T-helper 17 cell (primary cell): ENCODE measurements around the gene TBC1D8. TPM values are rescaled to one million over a fixed set of nuclear protein-coding genes. Genes with fewer than 3 reads are reported as not detected.

Experiments
- ATAC-seq: fragments of 150-1000 bp; cut with Tn5 transposase; 2 replicates; pipeline ENCODE4 v1.10.0; 2021; ENCODE audit warnings: mild to moderate bottlenecking, moderate library complexity
- DNase-seq, 3 donors: peaks; one replicate each; pipeline versions ENCODE4 v3.0.0 to v3.0.0-alpha.2; 2020 to 2021
- H3K9me3 ChIP-seq: one replicate; pipeline ENCODE4 v1.7.0; 2013; ENCODE audit warnings: low read length, mild to moderate bottlenecking; ENCODE audit not compliant: control insufficient read depth, poor library complexity, severe bottlenecking
- H3K27ac Mint-ChIP-seq: one replicate; pipeline ENCODE4 v1.8.0; 2022; ENCODE audit warnings: mild to moderate bottlenecking, moderate library complexity, mixed read lengths
- H3K27me3 Mint-ChIP-seq: one replicate; pipeline ENCODE4 v1.8.0; 2022; ENCODE audit warnings: mixed read lengths
- H3K36me3 Mint-ChIP-seq: one replicate; pipeline ENCODE4 v1.8.0; 2022; ENCODE audit warnings: low read depth, mixed read lengths
- H3K4me1 Mint-ChIP-seq: one replicate; pipeline ENCODE4 v1.8.0; 2022; ENCODE audit warnings: mild to moderate bottlenecking, mixed read lengths
- H3K4me3 Mint-ChIP-seq: one replicate; pipeline ENCODE4 v1.8.0; 2022; ENCODE audit warnings: mild to moderate bottlenecking, moderate library complexity, mixed read lengths
- total RNA-seq, 4 donors: library from RNA in 2 of 4; stranded (reverse) in 2 of 4; gene quantifications; one replicate each; pipeline ENCODE4 v1.2.3 and lab custom pipeline; 2022 to 2026

Gene TBC1D8
- total RNA-seq, 2 donors from 2014 or later, result 0.39 to 1.9 TPM

- DNase-seq (no peak), ATAC-seq (no peak)
- Mint-ChIP-seq H3K36me3 (peaks cover 2% of the 10 kb centered on the region), H3K27ac (no peak overlapping the region), H3K4me3 (no peak overlapping the region), H3K4me1 (peaks cover 5% of the 10 kb centered on the region), H3K27me3 (peaks cover 4% of the 10 kb centered on the region)
- H3K9me3 ChIP-seq, result no peaks in the 10 kb centered on the region
Observed at GRCh38 chr2:100980046-100980445, 171.1 kb downstream of the TBC1D8 start.

GRCh38 chr2:100978582-100979191, 172.5 kb downstream of the TBC1D8 start:
- Mint-ChIP-seq H3K27me3 (no peaks in the 10 kb centered on the region), H3K4me1 (peaks cover 2% of the 10 kb centered on the region), H3K36me3 (no peaks in the 10 kb centered on the region), H3K4me3 (no peak overlapping the region), H3K27ac (no peak overlapping the region)
- DNase-seq (no peak), ATAC-seq (peak; percentile 21)
- H3K9me3 ChIP-seq, result no peaks in the 10 kb centered on the region

- Mint-ChIP-seq H3K4me1 (peaks cover 2% of the 10 kb centered on the region), H3K27ac (no peak overlapping the region), H3K36me3 (no peaks in the 10 kb centered on the region), H3K27me3 (no peaks in the 10 kb centered on the region), H3K4me3 (no peak overlapping the region)
- DNase-seq, result no peak
- no peak for ATAC-seq
- no peaks in the 10 kb centered on the region for H3K9me3 ChIP-seq
Observed at GRCh38 chr2:100977511-100977910, 173.7 kb downstream of the TBC1D8 start.

GRCh38 chr2:100976645-100977391, 174.4 kb downstream of the TBC1D8 start:
- H3K9me3 ChIP-seq, result no peaks in the 10 kb centered on the region
- Mint-ChIP-seq H3K4me3 (no peak overlapping the region), H3K27ac (no peak overlapping the region), H3K36me3 (no peaks in the 10 kb centered on the region), H3K4me1 (peaks cover 2% of the 10 kb centered on the region), H3K27me3 (no peaks in the 10 kb centered on the region)
- DNase-seq, result no peak
- peak; percentile 39 for ATAC-seq

- Mint-ChIP-seq H3K36me3 (peaks cover 3% of the 10 kb centered on the region), H3K27ac (no peak overlapping the region), H3K4me3 (no peak overlapping the region), H3K4me1 (peaks cover 2% of the 10 kb centered on the region), H3K27me3 (no peaks in the 10 kb centered on the region)
- ATAC-seq (no peak), DNase-seq (no peak)
- no peaks in the 10 kb centered on the region for H3K9me3 ChIP-seq
Observed at GRCh38 chr2:100976061-100976460, 175.1 kb downstream of the TBC1D8 start.

GRCh38 chr2:100975521-100975785, 175.7 kb downstream of the TBC1D8 start:
- H3K27ac Mint-ChIP-seq, result no peak overlapping the region
- ATAC-seq, result no peak
- H3K27me3 Mint-ChIP-seq, result no peaks in the 10 kb centered on the region
- no peaks in the 10 kb centered on the region for H3K9me3 ChIP-seq
- peaks cover 2% of the 10 kb centered on the region for H3K4me1 Mint-ChIP-seq
- DNase-seq, result no peak
- H3K36me3 Mint-ChIP-seq, result peaks cover 3% of the 10 kb centered on the region
- H3K4me3 Mint-ChIP-seq, result no peak overlapping the region

- no peak for DNase-seq
- H3K27ac Mint-ChIP-seq, result no peak overlapping the region
- no peaks in the 10 kb centered on the region for H3K9me3 ChIP-seq
- ATAC-seq, result no peak
- H3K4me1 Mint-ChIP-seq, result peaks cover 2% of the 10 kb centered on the region
- H3K4me3 Mint-ChIP-seq, result no peak overlapping the region
- H3K27me3 Mint-ChIP-seq, result no peaks in the 10 kb centered on the region
- peaks cover 3% of the 10 kb centered on the region for H3K36me3 Mint-ChIP-seq
Observed at GRCh38 chr2:100974712-100975520, 176.3 kb downstream of the TBC1D8 start.

- H3K9me3 ChIP-seq, result no peaks in the 10 kb centered on the region
- Mint-ChIP-seq H3K4me3 (no peak overlapping the region), H3K27ac (no peak overlapping the region), H3K4me1 (no peaks in the 10 kb centered on the region), H3K27me3 (no peaks in the 10 kb centered on the region), H3K36me3 (peaks cover 3% of the 10 kb centered on the region)
- no peak for ATAC-seq
- DNase-seq, result no peak
Observed at GRCh38 chr2:100972452-100972851, 178.7 kb downstream of the TBC1D8 start.

- Mint-ChIP-seq H3K4me1 (no peaks in the 10 kb centered on the region), H3K27me3 (no peaks in the 10 kb centered on the region), H3K4me3 (no peak overlapping the region), H3K36me3 (peaks cover 3% of the 10 kb centered on the region), H3K27ac (no peak overlapping the region)
- DNase-seq (no peak), ATAC-seq (no peak)
- H3K9me3 ChIP-seq, result no peaks in the 10 kb centered on the region
Observed at GRCh38 chr2:100971221-100971620, 180.0 kb downstream of the TBC1D8 start.

GRCh38 chr2:100969998-100970397, 181.2 kb downstream of the TBC1D8 start:
- no peak overlapping the region for H3K27ac Mint-ChIP-seq
- no peaks in the 10 kb centered on the region for H3K9me3 ChIP-seq
- H3K4me1 Mint-ChIP-seq, result peaks cover 2% of the 10 kb centered on the region
- H3K27me3 Mint-ChIP-seq, result no peaks in the 10 kb centered on the region
- DNase-seq (no peak), ATAC-seq (no peak)
- H3K4me3 Mint-ChIP-seq, result no peak overlapping the region
- H3K36me3 Mint-ChIP-seq, result peaks cover 3% of the 10 kb centered on the region

- no peaks in the 10 kb centered on the region for H3K9me3 ChIP-seq
- no peaks in the 10 kb centered on the region for H3K27me3 Mint-ChIP-seq
- peaks cover 3% of the 10 kb centered on the region for H3K36me3 Mint-ChIP-seq
- no peak overlapping the region for H3K27ac Mint-ChIP-seq
- peaks cover 4% of the 10 kb centered on the region for H3K4me1 Mint-ChIP-seq
- DNase-seq, result no peak
- no peak for ATAC-seq
- H3K4me3 Mint-ChIP-seq, result no peak overlapping the region
Observed at GRCh38 chr2:100968146-100969145, 182.7 kb downstream of the TBC1D8 start.

- Mint-ChIP-seq H3K27me3 (no peaks in the 10 kb centered on the region), H3K4me3 (no peak overlapping the region)
- no peak for ATAC-seq
Observed at GRCh38 chr2:100967716-100968115, 183.5 kb downstream of the TBC1D8 start.

GRCh38 chr2:100965596-100965995, 185.6 kb downstream of the TBC1D8 start:
- no peaks in the 10 kb centered on the region for H3K36me3 Mint-ChIP-seq
- no peak for ATAC-seq
- H3K27ac Mint-ChIP-seq, result no peak overlapping the region
- no peaks in the 10 kb centered on the region for H3K9me3 ChIP-seq
- no peak overlapping the region for H3K4me3 Mint-ChIP-seq
- no peaks in the 10 kb centered on the region for H3K27me3 Mint-ChIP-seq
- DNase-seq, result no peak
- H3K4me1 Mint-ChIP-seq, result peaks cover 4% of the 10 kb centered on the region

More at GRCh38 chr2:100967716-100968115, 183.5 kb downstream of the TBC1D8 start:
- no peaks in the 10 kb centered on the region for H3K9me3 ChIP-seq
- peaks cover 3% of the 10 kb centered on the region for H3K36me3 Mint-ChIP-seq
- DNase-seq, result no peak
- H3K27ac Mint-ChIP-seq, result no peak overlapping the region
- H3K4me1 Mint-ChIP-seq, result peaks cover 4% of the 10 kb centered on the region
